IPS-18a (cell line): ENCODE measurements around the gene ASL.
"Not testable (repeated sequence)": the region's sequence is repeated elsewhere in the genome, so short reads cannot be mapped to it uniquely, and the experiment has no call there.

ENCODE experiments used
- H3K27ac ChIP-seq: one replicate; pipeline ENCODE4 v1.5.1; 2013; ENCODE audit warnings: low read length
- H3K27me3 ChIP-seq: one replicate; pipeline ENCODE4 v1.6.1; 2013; ENCODE audit warnings: mild to moderate bottlenecking, low read length; ENCODE audit not compliant: control insufficient read depth, insufficient read depth
- H3K36me3 ChIP-seq: one replicate; pipeline ENCODE4 v1.6.1; 2013; ENCODE audit warnings: low read depth, low read length; ENCODE audit not compliant: control insufficient read depth
- H3K4me1 ChIP-seq: one replicate; pipeline ENCODE4 v1.6.1; 2013; ENCODE audit warnings: low read depth, low read length; ENCODE audit not compliant: control insufficient read depth
- H3K4me3 ChIP-seq: one replicate; pipeline ENCODE4 v1.5.1; 2013; ENCODE audit warnings: low read length
- H3K9ac ChIP-seq: one replicate; pipeline ENCODE4 v1.6.1; 2013; ENCODE audit warnings: mild to moderate bottlenecking, low read length, moderate library complexity
- H3K9me3 ChIP-seq: one replicate; pipeline ENCODE4 v1.6.1; 2013; ENCODE audit warnings: low read depth, low read length; ENCODE audit not compliant: control insufficient read depth

Gene ASL

DNA sequence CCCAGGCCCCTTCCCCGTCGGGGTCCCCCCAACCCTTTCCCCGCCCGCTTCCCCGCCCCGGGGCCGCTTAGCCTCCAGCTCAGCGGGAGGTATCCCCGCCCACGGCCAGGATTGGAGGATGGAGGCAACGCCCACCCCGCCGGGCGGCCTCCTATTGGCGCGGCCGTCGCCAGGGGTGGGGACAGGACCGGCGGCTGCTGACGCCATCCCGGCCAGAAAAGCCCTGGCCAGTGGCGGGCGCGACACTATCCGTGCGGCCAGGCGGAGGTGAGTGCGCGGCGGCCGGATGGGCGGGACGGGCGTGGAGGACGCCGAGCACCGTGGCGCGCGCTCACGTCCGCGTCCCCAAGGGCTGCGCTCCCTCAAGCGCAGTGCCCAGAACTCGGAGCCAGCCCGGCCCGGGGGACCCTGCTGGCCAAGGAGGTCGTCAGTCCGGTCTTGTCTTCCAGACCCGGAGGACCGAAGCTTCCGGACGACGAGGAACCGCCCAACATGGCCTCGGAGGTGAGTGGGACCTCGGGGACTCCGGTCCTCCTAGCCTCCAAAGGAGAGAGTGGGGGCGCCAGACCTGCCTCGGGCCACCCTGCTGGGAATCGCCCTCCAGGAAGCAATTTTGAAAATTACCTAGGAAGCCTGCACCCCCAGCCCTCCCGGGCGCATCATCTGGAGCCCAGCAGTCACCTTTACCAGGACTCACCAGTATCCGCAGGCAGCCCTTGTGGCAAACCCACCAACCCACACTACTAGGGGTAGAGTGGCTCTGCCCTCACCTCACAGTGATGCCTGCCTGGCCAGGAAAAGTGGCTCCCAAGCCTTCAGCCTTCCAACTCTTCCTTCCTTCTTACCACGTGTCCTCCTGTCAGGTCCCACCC is at the start of gene ASL:
Gene ASL (plus strand): TSS at position 230 of the 872 bp plus-strand sequence. CDS start 263 bp downstream, at position 493.
- no peaks in the 10 kb centered on the region for H3K27me3 ChIP-seq
- H3K4me1 ChIP-seq: no peaks in the 10 kb centered on the region
- H3K27ac ChIP-seq: no peak within 1 kb of the TSS
- H3K9me3 ChIP-seq: no peaks in the 10 kb centered on the region
- H3K4me3 ChIP-seq: peak within 1 kb of the TSS; percentile 82
- no peaks in the 10 kb centered on the region for H3K36me3 ChIP-seq
- H3K9ac ChIP-seq: peak within 1 kb of the TSS; percentile 68

DNA sequence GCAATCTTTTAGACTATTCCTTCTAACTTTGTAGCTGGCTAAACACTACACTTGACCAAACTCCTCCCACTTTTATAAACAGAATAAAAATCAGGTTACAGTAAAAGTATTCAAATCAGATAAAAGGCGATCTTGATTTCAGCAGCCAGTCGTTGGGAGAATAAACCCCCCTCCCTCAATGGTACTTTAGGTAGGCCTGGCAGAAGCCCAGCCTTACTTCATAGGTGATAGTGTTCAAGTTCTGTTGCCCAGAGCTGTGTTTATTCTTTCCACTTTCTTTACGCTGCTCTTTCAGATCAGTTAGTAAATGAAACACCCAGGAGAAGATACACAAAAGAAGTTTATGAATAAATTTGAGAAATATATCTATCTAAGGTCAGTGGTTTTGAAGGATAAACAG is 47.3 kb upstream of the ASL start:
- H3K9ac ChIP-seq, H3K36me3 ChIP-seq, H3K9me3 ChIP-seq, H3K27me3 ChIP-seq, H3K27ac ChIP-seq, H3K4me3 ChIP-seq, H3K4me1 ChIP-seq: not testable (repeated sequence)

DNA sequence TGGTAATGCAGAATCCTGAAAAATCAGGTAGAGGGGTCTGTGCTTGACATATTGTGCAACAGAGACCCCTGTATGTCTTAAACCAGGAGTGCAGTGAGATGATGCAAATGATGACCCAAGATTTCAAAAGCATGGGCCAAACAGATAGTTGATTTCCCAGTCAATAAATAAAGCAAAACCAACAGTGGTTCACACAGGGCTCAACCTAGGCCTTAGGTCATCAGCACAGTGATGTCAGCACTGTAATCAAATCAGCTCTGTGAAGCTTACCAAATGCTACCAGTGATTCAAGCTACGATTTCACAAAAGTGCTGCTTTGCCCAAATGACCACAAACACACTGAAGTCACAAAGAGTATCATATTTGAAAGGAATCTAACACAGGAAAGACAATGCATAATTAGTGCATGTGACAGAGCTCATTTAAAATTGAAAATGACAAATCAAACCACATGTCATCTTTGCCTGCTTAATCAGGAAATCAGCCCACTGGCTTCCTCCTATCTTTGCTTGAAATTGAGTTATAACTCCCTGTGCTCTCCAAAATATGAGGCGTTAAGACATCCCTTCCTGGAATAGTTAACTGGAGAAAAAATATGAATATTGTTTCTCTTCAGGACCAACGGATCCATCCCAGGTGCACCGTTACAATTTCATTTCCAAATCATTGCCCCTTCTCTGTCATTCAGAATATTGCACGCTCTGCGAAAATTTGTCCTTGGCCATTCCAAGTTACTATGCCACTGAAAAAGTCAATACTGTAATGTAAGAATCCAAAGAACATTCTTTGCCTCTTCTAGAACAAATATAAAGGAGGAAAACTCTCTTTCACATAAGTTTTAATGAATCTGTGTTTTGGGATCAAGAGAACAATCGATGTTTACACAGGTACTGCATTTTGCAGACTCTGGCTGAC is 41.9 kb upstream of the ASL start:
- no peak overlapping the region for H3K9ac ChIP-seq

DNA sequence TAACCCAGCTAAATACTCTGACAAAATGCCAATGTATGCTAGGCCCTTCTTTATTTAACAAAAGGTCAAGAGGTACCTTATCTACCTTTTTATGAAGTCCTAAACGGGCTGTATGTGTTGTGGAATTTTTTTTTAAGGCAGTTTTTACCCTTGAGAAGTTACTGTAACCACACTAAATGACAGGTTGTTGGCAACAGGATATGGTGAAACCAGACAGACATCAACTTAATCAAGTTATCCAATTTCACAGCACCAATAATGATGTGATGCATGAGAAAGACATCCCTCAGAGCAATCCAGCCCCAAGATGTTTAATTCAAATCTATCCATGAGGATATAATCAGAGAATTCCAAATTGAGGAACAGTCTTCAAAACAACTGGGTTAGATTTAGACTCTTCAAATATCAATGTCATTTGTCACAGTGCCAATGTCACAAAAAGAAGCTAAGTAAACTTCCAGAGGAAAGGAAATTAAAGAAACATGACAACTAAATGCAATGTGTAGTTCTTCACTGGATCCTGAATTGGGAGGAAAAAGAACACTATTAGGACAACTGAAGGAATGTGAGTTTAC is 41.1 kb upstream of the ASL start:
- H3K4me3 ChIP-seq, H3K9ac ChIP-seq, H3K27ac ChIP-seq, H3K27me3 ChIP-seq, H3K9me3 ChIP-seq, H3K4me1 ChIP-seq, H3K36me3 ChIP-seq: not testable (repeated sequence)

More for the DNA sequence above, 41.9 kb upstream of the ASL start:
- Histone ChIP-seq H3K27ac (no peak overlapping the region), H3K27me3 (no peaks in the 10 kb centered on the region), H3K4me1 (no peaks in the 10 kb centered on the region), H3K4me3 (no peak overlapping the region), H3K36me3 (no peaks in the 10 kb centered on the region), H3K9me3 (no peaks in the 10 kb centered on the region)

DNA sequence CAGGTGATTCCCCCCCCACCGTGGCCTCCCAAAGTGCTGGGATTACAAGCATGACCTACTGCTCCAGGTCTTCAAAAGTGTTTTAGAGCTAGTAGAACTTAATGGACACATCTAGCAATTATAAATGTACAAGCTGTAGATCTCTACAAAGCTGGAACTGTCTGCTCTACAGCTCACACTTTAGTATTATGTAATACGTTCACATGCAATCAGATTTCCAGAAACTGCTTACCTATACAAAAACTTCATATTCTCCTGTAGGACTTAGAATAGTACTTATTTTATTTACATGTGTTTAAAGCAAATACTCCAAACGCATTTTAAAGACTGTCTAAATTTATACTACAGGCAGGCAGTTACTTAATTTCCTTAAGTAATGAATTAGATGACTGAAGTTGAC is 39.2 kb upstream of the ASL start:
- Histone ChIP-seq H3K4me1 (no peaks in the 10 kb centered on the region), H3K9ac (no peak overlapping the region), H3K27me3 (no peaks in the 10 kb centered on the region), H3K4me3 (no peak overlapping the region), H3K9me3 (no peaks in the 10 kb centered on the region), H3K27ac (no peak overlapping the region), H3K36me3 (no peaks in the 10 kb centered on the region)

DNA sequence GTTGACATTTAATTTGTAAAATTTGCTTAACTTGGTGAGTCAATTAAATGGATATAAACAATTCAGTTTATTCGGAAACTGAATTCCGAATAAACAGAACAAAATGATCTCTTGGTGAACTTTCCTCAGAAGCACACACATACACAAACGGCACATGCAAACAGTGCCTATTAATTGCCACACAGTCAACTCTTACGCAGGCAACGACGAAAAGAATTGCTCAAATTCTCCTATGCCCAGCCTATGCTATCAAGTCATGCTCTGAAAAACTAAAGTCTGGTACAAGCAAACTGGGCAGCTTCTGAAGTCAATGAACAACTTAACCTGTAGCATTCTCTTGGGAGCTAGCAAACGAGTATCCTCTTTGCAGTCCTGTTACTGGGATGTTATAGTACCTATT is 38.8 kb upstream of the ASL start:
- H3K27ac ChIP-seq: no peak overlapping the region
- no peak overlapping the region for H3K4me3 ChIP-seq
- no peak overlapping the region for H3K9ac ChIP-seq
- H3K36me3 ChIP-seq: no peaks in the 10 kb centered on the region
- no peaks in the 10 kb centered on the region for H3K27me3 ChIP-seq
- no peaks in the 10 kb centered on the region for H3K4me1 ChIP-seq
- H3K9me3 ChIP-seq: no peaks in the 10 kb centered on the region

- no peaks in the 10 kb centered on the region for H3K4me1 ChIP-seq
- no peaks in the 10 kb centered on the region for H3K27me3 ChIP-seq
- H3K9me3 ChIP-seq: no peaks in the 10 kb centered on the region
- no peaks in the 10 kb centered on the region for H3K36me3 ChIP-seq
- H3K9ac ChIP-seq: no peak overlapping the region
- H3K27ac ChIP-seq: no peak overlapping the region
- no peak overlapping the region for H3K4me3 ChIP-seq
Measured at GRCh38 chr7:66039094-66039670, 36.4 kb upstream of the ASL start.

- Histone ChIP-seq H3K27ac (no peak overlapping the region), H3K9ac (no peak overlapping the region), H3K4me3 (no peak overlapping the region), H3K4me1 (no peaks in the 10 kb centered on the region), H3K36me3 (no peaks in the 10 kb centered on the region), H3K27me3 (no peaks in the 10 kb centered on the region), H3K9me3 (no peaks in the 10 kb centered on the region)
Measured at GRCh38 chr7:66043681-66044497, 31.7 kb upstream of the ASL start.

- H3K4me3 ChIP-seq, H3K27ac ChIP-seq, H3K9me3 ChIP-seq, H3K36me3 ChIP-seq, H3K27me3 ChIP-seq, H3K9ac ChIP-seq, H3K4me1 ChIP-seq: not testable (repeated sequence)
Measured at GRCh38 chr7:66044498-66044854, 31.1 kb upstream of the ASL start.

DNA sequence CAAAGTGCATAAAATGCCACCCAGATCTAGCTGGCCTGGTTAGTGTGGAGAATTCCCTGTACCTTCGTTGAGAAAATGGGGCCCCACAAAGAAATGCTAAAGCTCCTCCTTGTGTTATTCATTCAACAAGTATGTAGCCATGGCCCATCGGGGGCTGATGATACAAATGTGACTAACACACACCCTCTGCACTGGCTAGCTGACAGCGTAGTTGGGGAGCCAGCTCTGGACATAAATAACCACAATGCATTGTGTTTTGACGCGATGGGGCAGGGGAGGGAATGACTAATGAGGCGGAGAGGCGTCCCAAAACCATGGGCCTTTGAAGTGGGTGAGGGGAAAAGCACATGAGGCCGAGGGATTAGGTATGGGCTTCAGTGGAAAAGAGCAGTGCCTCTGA is 28.2 kb upstream of the ASL start:
- Histone ChIP-seq H3K4me3 (no peak overlapping the region), H3K9ac (no peak overlapping the region), H3K27ac (no peak overlapping the region), H3K9me3 (no peaks in the 10 kb centered on the region), H3K36me3 (no peaks in the 10 kb centered on the region), H3K27me3 (no peaks in the 10 kb centered on the region), H3K4me1 (no peaks in the 10 kb centered on the region)

DNA sequence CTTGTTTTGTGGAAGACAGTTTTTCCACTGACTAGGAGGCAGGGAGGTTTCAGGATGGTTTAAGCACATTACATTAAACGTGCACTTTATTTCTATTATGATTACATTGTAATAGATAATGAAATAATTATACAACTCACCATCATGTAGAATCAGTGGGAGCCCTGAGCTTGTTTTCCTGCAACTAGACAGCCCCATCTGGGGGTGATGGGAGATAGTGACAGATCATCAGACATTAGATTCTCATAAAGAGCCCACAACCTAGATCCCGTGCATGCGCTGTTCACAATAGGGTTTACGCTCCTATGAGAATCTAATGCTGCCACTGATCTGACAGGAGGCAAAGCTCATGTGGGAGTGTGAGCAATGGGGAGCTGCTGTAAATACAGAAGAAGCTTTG is 25.7 kb upstream of the ASL start:
- H3K4me3 ChIP-seq, H3K9ac ChIP-seq, H3K36me3 ChIP-seq, H3K4me1 ChIP-seq, H3K9me3 ChIP-seq, H3K27me3 ChIP-seq, H3K27ac ChIP-seq: not testable (repeated sequence)
